B cell (primary cell): ENCODE results near the gene PLIN4. TPM values are rescaled to one million over a fixed set of nuclear protein-coding genes. Genes with fewer than 3 reads are reported as not detected.

Experiments
- ATAC-seq: fragments of 200-7000 bp; cut with Tn5 transposase; one replicate; pipeline ENCODE4 v1.10.0; 2021; ENCODE audit warnings: low read depth, mild to moderate bottlenecking, moderate number of reproducible peaks, moderate library complexity
- CTCF ChIA-PET: fragments of 350-600 bp; sonication (Branson Sonifier 250); formaldehyde crosslinking; loops from one replicate; lab custom pipeline; 2021; ENCODE audit warnings: antibody characterized with exemption, inconsistent platforms; lab: Charles Lee
- POLR2A ChIA-PET: fragments of 350-600 bp; sonication (Branson Sonifier 250); formaldehyde crosslinking; loops from one replicate; lab custom pipeline; 2021; ENCODE audit warnings: antibody characterized with exemption; lab: Charles Lee
- DNase-seq: peaks from one replicate; pipeline ENCODE4 v3.0.0; 2013
- H2AFZ ChIP-seq: 2 replicates; pipeline ENCODE4 v1.6.1; 2012; ENCODE audit warnings: mild to moderate bottlenecking, low read depth, low read length; ENCODE audit not compliant: insufficient read depth, poor library complexity, severe bottlenecking
- H3K27ac ChIP-seq, 2 donors: 1 replicate in 1 of 2; 2 replicates in 1 of 2; pipeline ENCODE4 v1.5.1; 2012 to 2013; ENCODE audit warnings: low read length in 2 of 2, mild to moderate bottlenecking in 2 of 2, moderate library complexity in 1 of 2
- H3K27me3 ChIP-seq, 4 experiments: fragments of 200-600 bp in 1 of 4; sonication (generic) in 1 of 4; replicated peaks in 1 of 4; 1 replicate in 2 of 4; 2 replicates in 2 of 4; pipeline versions ENCODE4 v1.6.1 to v1.7.0; 2013 to 2016; ENCODE audit warnings: low read length in 3 of 4, mild to moderate bottlenecking in 2 of 4, mixed read lengths in 1 of 4, moderate library complexity in 1 of 4; ENCODE audit not compliant: insufficient read depth in 4 of 4, control insufficient read depth in 3 of 4; ENCODE audit errors: control extremely low read depth in 1 of 4
- H3K36me3 ChIP-seq, 2 experiments: replicated peaks in 1 of 2; 1 replicate in 1 of 2; 2 replicates in 1 of 2; pipeline versions ENCODE4 v1.6.1 to v1.7.1; 2013; ENCODE audit warnings: low read length in 1 of 2; ENCODE audit not compliant: insufficient read depth in 2 of 2, control insufficient read depth in 1 of 2; ENCODE audit errors: control extremely low read depth in 1 of 2, extremely low read depth in 1 of 2
- H3K4me1 ChIP-seq, 2 donors: fragments of 200-600 bp in 1 of 2; sonication (generic) in 1 of 2; 1 replicate in 1 of 2; 2 replicates in 1 of 2; pipeline versions ENCODE4 v1.5.1 to v1.6.1; 2013 to 2017; ENCODE audit warnings: low read length in 2 of 2; ENCODE audit not compliant: control insufficient read depth in 2 of 2, insufficient read depth in 2 of 2
- H3K4me2 ChIP-seq: replicated peaks from 2 replicates; pipeline ENCODE3; 2012; ENCODE audit warnings: mild to moderate bottlenecking, low read depth, low read length; ENCODE audit not compliant: poor library complexity, severe bottlenecking
- H3K4me3 ChIP-seq, 5 experiments: fragments of 200-600 bp in 1 of 5; sonication (generic) in 1 of 5; 1 replicate in 3 of 5; 2 replicates in 2 of 5; pipeline versions ENCODE4 v1.5.1 to v1.7.0; 2011 to 2016; ENCODE audit warnings: low read length in 4 of 5, mild to moderate bottlenecking in 4 of 5, low read depth in 2 of 5, control low read depth in 1 of 5, moderate library complexity in 1 of 5; ENCODE audit not compliant: insufficient read depth in 1 of 5; ENCODE audit errors: control extremely low read depth in 1 of 5, extremely low read depth in 1 of 5
- H3K79me2 ChIP-seq: fragments of 200-600 bp; sonication (generic); one replicate; pipeline ENCODE4 v1.6.0; 2016; ENCODE audit warnings: low read length; ENCODE audit not compliant: control insufficient read depth, insufficient read depth
- H3K9ac ChIP-seq: fragments of 200-600 bp; sonication (generic); 2 replicates; pipeline ENCODE4 v1.6.1; 2017; ENCODE audit warnings: mild to moderate bottlenecking, low read length, moderate library complexity
- H3K9me3 ChIP-seq, 3 donors: one replicate each; pipeline versions ENCODE4 v1.6.1 to v1.7.1; 2013; ENCODE audit warnings: low read length in 2 of 3; ENCODE audit not compliant: control insufficient read depth in 2 of 3, insufficient read depth in 1 of 3; ENCODE audit errors: control extremely low read depth in 1 of 3
- H4K20me1 ChIP-seq: 2 replicates; pipeline ENCODE4 v1.6.0; 2012; ENCODE audit warnings: mild to moderate bottlenecking, low read length; ENCODE audit not compliant: insufficient read depth, control insufficient read depth, poor library complexity, severe bottlenecking
- H3K27ac Mint-ChIP-seq: one replicate; pipeline ENCODE4 v1.8.0; 2021; ENCODE audit warnings: mixed read lengths
- H3K27me3 Mint-ChIP-seq: one replicate; pipeline ENCODE4 v1.8.0; 2021; ENCODE audit warnings: mixed read lengths
- H3K4me1 Mint-ChIP-seq: one replicate; pipeline ENCODE4 v1.8.0; 2021; ENCODE audit warnings: mixed read lengths
- H3K4me3 Mint-ChIP-seq: one replicate; pipeline ENCODE4 v1.8.0; 2021; ENCODE audit warnings: mixed read lengths
- H3K9me3 Mint-ChIP-seq: one replicate; pipeline ENCODE4 v1.8.0; 2022; ENCODE audit warnings: mixed read lengths; ENCODE audit not compliant: insufficient read depth
- EZH2 ChIP-seq: IDR thresholded peaks from 2 replicates; pipeline ENCODE4 v1.6.1; 2012; ENCODE audit warnings: borderline replicate concordance, low read depth, mild to moderate bottlenecking, moderate library complexity, low read length; ENCODE audit not compliant: insufficient read depth, poor library complexity, severe bottlenecking
- WGBS: methylation state at CpG from one replicate; pipeline ENCODE4 v1.1.5; 2013; ENCODE audit warnings: missing lambda C conversion rate; ENCODE audit not compliant: insufficient coverage; 5-methylcytosine and 5-hydroxymethylcytosine counted together
- intact Hi-C: fragments of 100-400 bp; cut with micrococcal nuclease; formaldehyde crosslinking; loops from one replicate; pipeline ENCODE4 v1.10.0; 2022
- polyA plus RNA-seq: library from polyadenylated mRNA; depleted of rRNA; stranded (reverse); fragments of >200 nt; gene quantifications from 2 replicates; pipeline ENCODE4 v1.2.3, GENCODE V29; 2012
- total RNA-seq, 2 donors: library from RNA; stranded (reverse); fragments of 120-200 nt in 1 of 2; gene quantifications; 1 replicate in 1 of 2; 2 replicates in 1 of 2; pipeline versions ENCODE4 v1.2.3 to v1.2.4, GENCODE V29; 2013 to 2022
- TF ChIP-seq, protein P1 (sequence below): fragments of 200-600 bp; IDR thresholded peaks from one replicate; pipeline ENCODE4 v1.8.0; 2022; ENCODE audit warnings: antibody characterized with exemption, mild to moderate bottlenecking

The PLIN4 gene
- total and polyA plus RNA-seq, 2 donors (not counting 1 experiment from before 2014, with no cell fraction given) = 0.04 to 0.07 TPM

DNA sequence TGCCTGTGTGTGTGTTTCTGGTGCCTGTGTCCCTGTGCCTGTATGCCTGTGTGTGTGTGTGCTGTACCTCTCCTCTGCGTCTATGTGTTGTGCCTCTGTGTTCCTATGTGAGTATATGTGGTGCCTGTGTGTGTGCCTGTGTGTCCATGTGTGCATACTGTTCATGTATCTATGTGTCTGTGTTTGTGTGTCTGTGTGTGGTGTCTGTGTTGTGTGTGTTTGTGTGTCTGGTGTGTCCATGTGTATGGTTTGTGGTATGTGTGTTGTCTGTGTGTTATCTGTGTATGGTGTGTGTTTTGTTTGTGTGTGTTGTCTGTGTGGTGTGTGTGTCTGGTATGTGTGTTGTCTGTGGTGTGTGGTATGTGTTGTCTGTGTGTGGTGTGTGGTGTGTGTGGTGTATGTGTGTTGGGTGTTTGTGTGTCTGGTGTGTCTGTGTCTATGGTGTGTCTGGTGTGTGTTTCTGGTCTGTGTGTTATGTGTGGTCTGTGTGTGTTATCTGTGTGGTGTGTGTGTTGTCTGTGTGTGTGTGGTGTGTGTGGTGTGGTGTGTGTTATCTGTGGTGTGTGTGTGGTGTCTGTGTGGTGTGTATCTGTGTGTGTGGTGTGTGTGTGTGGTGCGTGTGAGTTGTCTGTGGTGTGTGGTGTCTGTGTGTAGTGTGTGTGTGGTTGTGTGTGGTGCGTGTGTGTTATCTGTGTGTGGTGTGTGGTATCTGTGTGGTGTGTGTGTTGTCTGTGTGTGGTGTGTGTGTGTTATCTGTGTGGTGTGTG is 25.8 kb downstream of the PLIN4 start:
- ChIA-PET CTCF (interaction anchor here (0.5 kb wide), 1 partner anchor 153 kb away, joined by 3 read pairs; no protein-coding TSS in a partner anchor), POLR2A (no interaction called here)
- DNase-seq (no peak), ATAC-seq (no peak)
- intact Hi-C loops = no loop called here
- WGBS = 100% methylated on average over 3 of the region's 3 CpGs
- no peak for TF ChIP-seq EZH2
- TF ChIP-seq, protein P1, sequence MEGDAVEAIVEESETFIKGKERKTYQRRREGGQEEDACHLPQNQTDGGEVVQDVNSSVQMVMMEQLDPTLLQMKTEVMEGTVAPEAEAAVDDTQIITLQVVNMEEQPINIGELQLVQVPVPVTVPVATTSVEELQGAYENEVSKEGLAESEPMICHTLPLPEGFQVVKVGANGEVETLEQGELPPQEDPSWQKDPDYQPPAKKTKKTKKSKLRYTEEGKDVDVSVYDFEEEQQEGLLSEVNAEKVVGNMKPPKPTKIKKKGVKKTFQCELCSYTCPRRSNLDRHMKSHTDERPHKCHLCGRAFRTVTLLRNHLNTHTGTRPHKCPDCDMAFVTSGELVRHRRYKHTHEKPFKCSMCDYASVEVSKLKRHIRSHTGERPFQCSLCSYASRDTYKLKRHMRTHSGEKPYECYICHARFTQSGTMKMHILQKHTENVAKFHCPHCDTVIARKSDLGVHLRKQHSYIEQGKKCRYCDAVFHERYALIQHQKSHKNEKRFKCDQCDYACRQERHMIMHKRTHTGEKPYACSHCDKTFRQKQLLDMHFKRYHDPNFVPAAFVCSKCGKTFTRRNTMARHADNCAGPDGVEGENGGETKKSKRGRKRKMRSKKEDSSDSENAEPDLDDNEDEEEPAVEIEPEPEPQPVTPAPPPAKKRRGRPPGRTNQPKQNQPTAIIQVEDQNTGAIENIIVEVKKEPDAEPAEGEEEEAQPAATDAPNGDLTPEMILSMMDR = no peak
- H3K4me3 ChIP-seq = no peak overlapping the region
- no peak overlapping the region for H3K4me2 ChIP-seq
- H3K4me3 Mint-ChIP-seq = no peak overlapping the region
- H3K9me3 ChIP-seq = no peaks in the 10 kb centered on the region
- H3K36me3 ChIP-seq = peaks cover 5 to 42% of the 10 kb centered on the region in 2 experiments
- no peaks in the 10 kb centered on the region for H3K4me1 Mint-ChIP-seq
- H3K27me3 ChIP-seq = no peaks in the 10 kb centered on the region
- H3K79me2 ChIP-seq = peaks cover 11% of the 10 kb centered on the region
- no peak overlapping the region for H2AFZ ChIP-seq
- no peaks in the 10 kb centered on the region for H3K9me3 Mint-ChIP-seq
- no peaks in the 10 kb centered on the region for H4K20me1 ChIP-seq
- no peaks in the 10 kb centered on the region for H3K4me1 ChIP-seq
- no peaks in the 10 kb centered on the region for H3K27me3 Mint-ChIP-seq
- no peak overlapping the region for H3K27ac ChIP-seq
- no peak overlapping the region for H3K27ac Mint-ChIP-seq
- no peak overlapping the region for H3K9ac ChIP-seq

DNA sequence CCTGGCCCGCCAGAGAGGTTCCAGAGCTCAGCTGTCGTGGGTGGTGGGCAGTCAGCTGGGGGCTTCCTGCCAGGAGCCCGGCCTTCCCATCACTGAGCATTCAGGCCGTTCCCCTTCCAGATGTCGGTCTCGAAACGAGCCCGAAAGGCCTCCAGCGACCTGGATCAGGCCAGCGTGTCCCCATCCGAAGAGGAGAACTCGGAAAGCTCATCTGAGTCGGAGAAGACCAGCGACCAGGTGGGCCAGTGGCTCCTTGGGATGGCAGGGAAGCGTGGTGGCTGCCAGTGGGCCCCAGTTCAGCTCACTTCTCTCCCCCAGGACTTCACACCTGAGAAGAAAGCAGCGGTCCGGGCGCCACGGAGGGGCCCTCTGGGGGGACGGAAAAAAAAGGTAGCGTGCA is 26.8 kb downstream of the PLIN4 start:
- ATAC-seq (no peak), DNase-seq (no peak)
- H3K79me2 ChIP-seq = peaks cover 11% of the 10 kb centered on the region
- H3K4me3 ChIP-seq = no peak overlapping the region
- H3K9me3 Mint-ChIP-seq = no peaks in the 10 kb centered on the region
- ChIA-PET POLR2A (no interaction called here), CTCF (interaction anchor here (0.6 kb wide), 1 partner anchor 144 kb away, joined by 3 read pairs; no protein-coding TSS in a partner anchor)
- no peak overlapping the region for H3K27ac Mint-ChIP-seq
- H3K36me3 ChIP-seq = peaks cover 5 to 40% of the 10 kb centered on the region in 2 experiments
- no peaks in the 10 kb centered on the region for H3K27me3 Mint-ChIP-seq
- no peak overlapping the region for H3K4me2 ChIP-seq
- no peak overlapping the region for H2AFZ ChIP-seq
- H3K9ac ChIP-seq = no peak overlapping the region
- no peak overlapping the region for H3K4me3 Mint-ChIP-seq
- no peaks in the 10 kb centered on the region for H3K27me3 ChIP-seq
- intact Hi-C loops = no loop called here
- no peaks in the 10 kb centered on the region for H3K4me1 Mint-ChIP-seq
- H3K4me1 ChIP-seq = no peaks in the 10 kb centered on the region
- H3K27ac ChIP-seq = no peak overlapping the region
- no peaks in the 10 kb centered on the region for H4K20me1 ChIP-seq
- TF ChIP-seq, protein P1 = no peak
- no peak for TF ChIP-seq EZH2
- no peaks in the 10 kb centered on the region for H3K9me3 ChIP-seq
- 98% methylated on average over 21 of the region's 21 CpGs for WGBS
